SU-DHL-6 (cell line): ENCODE data around the gene NBPF8.
"Not testable (repeated sequence)": the region's sequence is repeated elsewhere in the genome, so short reads cannot be mapped to it uniquely, and the experiment has no call there.

Experiments used
- H2AFZ ChIP-seq: fragments of 200-600 bp; sonication (generic); 2 replicates; pipeline ENCODE4 v1.6.1; 2014; ENCODE audit warnings: low read depth, mild to moderate bottlenecking, moderate library complexity, mixed read lengths, antibody characterized with exemption, low read length; ENCODE audit not compliant: severe bottlenecking
- H3F3A ChIP-seq: fragments of 200-600 bp; shearing (Covaris generic); 2 replicates; pipeline ENCODE4 v1.6.0; 2016; ENCODE audit warnings: antibody characterized with exemption, mild to moderate bottlenecking; ENCODE audit not compliant: insufficient read depth
- H3K27ac ChIP-seq: fragments of 200-600 bp; sonication (generic); 2 replicates; pipeline ENCODE4 v1.5.1; 2016; ENCODE audit warnings: low read depth, mild to moderate bottlenecking, low read length, moderate library complexity, mixed read lengths
- H3K27me3 ChIP-seq: fragments of 200-600 bp; sonication (generic), shearing (Covaris generic); 2 replicates; pipeline ENCODE4 v1.6.0; 2014; ENCODE audit warnings: mild to moderate bottlenecking, low read length
- H3K36me3 ChIP-seq: fragments of 200-600 bp; sonication (generic); 2 replicates; pipeline ENCODE4 v1.6.1; 2014; ENCODE audit warnings: mild to moderate bottlenecking, low read length, mixed read lengths
- H3K4me2 ChIP-seq: fragments of 300-600, 200-600 bp; shearing (Covaris generic), sonication (generic); 2 replicates; pipeline ENCODE4 v1.6.0; 2014; ENCODE audit warnings: low read length, low read depth, mild to moderate bottlenecking; ENCODE audit not compliant: poor library complexity, severe bottlenecking
- H3K4me3 ChIP-seq: fragments of 200-600 bp; sonication (generic); 2 replicates; pipeline ENCODE4 v1.5.1; 2014; ENCODE audit warnings: antibody characterized with exemption, low read length, mild to moderate bottlenecking, mixed read lengths; ENCODE audit not compliant: insufficient read depth, poor library complexity, severe bottlenecking
- H3K79me2 ChIP-seq: fragments of 200-600 bp; sonication (generic); 2 replicates; pipeline ENCODE4 v1.6.1; 2014; ENCODE audit warnings: mild to moderate bottlenecking, low read length, moderate library complexity; ENCODE audit not compliant: insufficient read depth
- H3K9ac ChIP-seq: fragments of 200-600 bp; sonication (generic); 2 replicates; pipeline ENCODE4 v1.7.0; 2014; ENCODE audit warnings: mild to moderate bottlenecking, low read length
- H3K9me2 ChIP-seq: fragments of 200-600 bp; sonication (generic); replicated peaks from 2 replicates; pipeline ENCODE4 v1.6.1; 2014; ENCODE audit warnings: low read length; ENCODE audit not compliant: insufficient read depth
- H3K9me3 ChIP-seq: fragments of 200-600 bp; sonication (generic); 2 replicates; pipeline ENCODE4 v1.6.1; 2014; ENCODE audit warnings: low read length, mixed read lengths; ENCODE audit not compliant: insufficient read depth
- H4K20me1 ChIP-seq: fragments of 200-600 bp; sonication (generic); 2 replicates; pipeline ENCODE4 v1.6.1; 2014; ENCODE audit warnings: low read depth, mild to moderate bottlenecking, antibody characterized with exemption, low read length, moderate library complexity, mixed read lengths

NBPF8 gene

DNA sequence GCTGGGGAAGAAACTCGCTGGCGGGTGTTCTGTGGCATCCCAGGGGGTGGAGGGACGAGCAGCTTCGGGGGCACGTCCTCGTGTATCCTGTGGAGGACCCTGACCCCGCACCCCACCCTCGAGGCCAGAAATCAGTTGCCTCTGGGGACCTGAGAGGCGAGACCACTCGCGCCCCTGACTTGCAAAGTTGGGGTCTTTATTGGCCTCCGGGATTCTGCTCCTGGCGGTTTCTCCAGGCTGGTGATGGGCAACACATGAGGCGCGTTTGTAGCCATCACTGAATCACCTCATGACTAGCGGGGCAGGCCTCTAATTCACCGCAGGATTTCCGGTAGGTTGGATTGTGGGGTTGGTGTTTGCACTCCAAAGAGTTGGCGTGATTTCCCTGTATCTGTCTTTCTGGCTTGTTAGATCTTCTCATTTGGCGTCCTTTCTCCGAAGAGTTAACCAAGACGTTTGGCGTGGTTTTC, 692 bp downstream of the NBPF8 start:
- H3K9me3 ChIP-seq, H3F3A ChIP-seq, H3K79me2 ChIP-seq, H4K20me1 ChIP-seq, H3K9me2 ChIP-seq, H3K27me3 ChIP-seq, H3K36me3 ChIP-seq: not testable (repeated sequence)
- peak overlapping the region; percentile 58 for H3K4me3 ChIP-seq
- H3K27ac ChIP-seq: peak overlapping the region; percentile 53; the same call in 1 of the 2 replicates
- H2AFZ ChIP-seq: peak overlapping the region; percentile 77
- H3K9ac ChIP-seq: peak overlapping the region; percentile 62
- peak overlapping the region; percentile 77 for H3K4me2 ChIP-seq

DNA sequence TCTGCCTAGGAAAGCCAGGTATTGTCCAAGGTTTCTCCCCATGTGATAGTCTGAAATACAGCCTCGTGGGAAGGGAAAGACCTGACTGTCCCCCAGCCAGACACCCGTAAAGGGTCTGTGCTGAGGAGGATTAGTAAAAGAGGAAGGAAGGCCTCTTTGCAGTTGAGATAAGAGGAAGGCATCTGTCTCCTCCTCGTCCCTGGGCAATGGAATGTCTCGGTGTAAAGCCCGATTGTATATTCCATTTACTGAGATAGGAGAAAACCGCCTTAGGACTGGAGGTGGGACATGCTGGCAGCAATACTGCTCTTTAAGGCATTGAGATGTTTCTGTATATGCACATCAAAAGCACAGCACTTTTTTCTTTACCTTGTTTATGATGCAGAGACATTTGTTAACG, 10.2 kb downstream of the NBPF8 start:
- H3K4me3 ChIP-seq, H3K9ac ChIP-seq, H2AFZ ChIP-seq, H3K27ac ChIP-seq, H4K20me1 ChIP-seq, H3K36me3 ChIP-seq, H3F3A ChIP-seq, H3K79me2 ChIP-seq, H3K9me3 ChIP-seq, H3K4me2 ChIP-seq, H3K9me2 ChIP-seq, H3K27me3 ChIP-seq: not testable (repeated sequence)

DNA sequence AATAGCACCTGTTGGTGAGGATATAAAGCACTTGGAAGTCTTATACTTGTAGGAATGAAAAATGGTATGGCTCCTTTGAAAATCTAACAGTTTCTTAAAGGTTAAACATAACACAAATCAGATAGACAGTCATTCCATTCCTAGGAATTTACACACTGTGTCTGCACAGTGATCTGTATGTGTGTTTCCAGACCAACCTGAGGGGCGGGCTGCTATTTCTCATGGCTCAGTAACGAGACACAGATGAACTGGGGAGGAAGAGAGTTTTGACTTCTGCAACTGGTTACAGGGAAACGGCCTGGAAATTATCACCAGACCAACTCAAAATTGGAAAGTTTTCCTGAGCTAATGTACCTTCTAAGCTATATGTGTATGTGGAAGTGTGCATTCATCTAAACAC, 16.8 kb downstream of the NBPF8 start:
- H3K9me2 ChIP-seq, H3K36me3 ChIP-seq, H2AFZ ChIP-seq, H3K27ac ChIP-seq, H3K79me2 ChIP-seq, H3K9ac ChIP-seq, H3K27me3 ChIP-seq, H3K9me3 ChIP-seq, H3K4me2 ChIP-seq, H3F3A ChIP-seq, H3K4me3 ChIP-seq, H4K20me1 ChIP-seq: not testable (repeated sequence)

DNA sequence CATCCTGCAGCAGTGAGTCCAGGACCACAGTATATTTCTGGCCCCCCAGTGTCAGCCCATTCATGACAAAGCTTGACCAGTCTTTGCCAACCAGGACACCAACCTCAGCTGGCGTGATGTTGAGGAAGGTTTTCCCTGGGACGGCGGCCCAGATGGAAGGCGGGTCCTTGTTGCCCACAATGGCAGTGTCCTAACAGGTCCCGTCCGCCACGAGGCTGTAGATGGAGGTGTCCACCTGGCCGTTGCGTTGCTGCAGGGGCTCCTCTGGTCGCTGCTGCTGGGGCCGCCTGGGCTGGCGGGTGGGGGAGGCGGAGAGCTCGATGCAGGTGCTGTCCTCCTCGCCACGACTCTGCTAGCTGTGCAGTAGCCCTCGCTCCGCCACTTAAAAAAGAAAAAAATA, 19.0 kb downstream of the NBPF8 start:
- not testable (repeated sequence) for H3K36me3 ChIP-seq, H3K9me3 ChIP-seq, H3K27me3 ChIP-seq, H2AFZ ChIP-seq, H4K20me1 ChIP-seq, H3K9ac ChIP-seq, H3K4me2 ChIP-seq, H3K4me3 ChIP-seq, H3K27ac ChIP-seq, H3F3A ChIP-seq, H3K9me2 ChIP-seq, H3K79me2 ChIP-seq

DNA sequence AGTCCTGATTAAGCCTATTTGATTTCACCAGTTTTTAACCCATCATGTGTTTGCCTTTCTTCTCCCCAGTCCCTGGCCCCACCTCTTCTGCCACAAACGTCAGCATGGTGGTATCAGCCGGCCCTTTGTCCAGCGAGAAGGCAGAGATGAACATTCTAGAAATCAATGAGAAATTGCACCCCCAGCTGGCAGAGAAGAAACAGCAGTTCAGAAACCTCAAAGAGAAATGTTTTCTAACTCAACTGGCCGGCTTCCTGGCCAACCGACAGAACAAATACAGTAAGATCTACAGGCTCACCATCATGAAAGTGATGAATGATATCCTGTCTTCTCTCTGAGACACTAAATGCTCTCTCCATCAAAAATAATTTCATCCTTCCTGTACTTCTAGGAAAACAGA, 34.3 kb downstream of the NBPF8 start:
- H3K79me2 ChIP-seq, H3K36me3 ChIP-seq, H3F3A ChIP-seq, H2AFZ ChIP-seq, H3K4me2 ChIP-seq, H3K9me3 ChIP-seq, H3K4me3 ChIP-seq, H3K27ac ChIP-seq, H3K9me2 ChIP-seq, H3K27me3 ChIP-seq, H4K20me1 ChIP-seq, H3K9ac ChIP-seq: not testable (repeated sequence)
